Lower leg skin (tissue), 4 donors: ENCODE data around the gene GIN1. TPM values are rescaled to one million over a fixed set of nuclear protein-coding genes. Genes with fewer than 3 reads are reported as not detected.
"Not testable (repeated sequence)": the region's sequence is repeated elsewhere in the genome, so short reads cannot be mapped to it uniquely, and the experiment has no call there.

Source experiments
- DNase-seq, 2 donors: peaks; one replicate each; pipeline ENCODE4 v3.0.0-alpha.2; 2019; ENCODE audit warnings: low spot score in 2 of 2
- H3K4me3 ChIP-seq: fragments of 200-600 bp; sonication (generic); 2 replicates; pipeline ENCODE4 v1.5.1; 2017; ENCODE audit warnings: mild to moderate bottlenecking, low read depth; ENCODE audit not compliant: poor library complexity, severe bottlenecking
- CTCF ChIP-seq, 3 donors: fragments of 450-650 bp; IDR thresholded peaks; one replicate each; pipeline ENCODE4 v1.5.1; 2016; ENCODE audit warnings: antibody characterized with exemption in 3 of 3, mild to moderate bottlenecking in 3 of 3, moderate library complexity in 2 of 3
- POLR2A ChIP-seq, 2 donors: fragments of 450-650 bp; IDR thresholded peaks; one replicate each; pipeline ENCODE4 v1.6.1; 2016 to 2017; ENCODE audit warnings: antibody characterized with exemption in 2 of 2, mild to moderate bottlenecking in 1 of 2, moderate library complexity in 1 of 2
- WGBS, 2 donors: methylation state at CpG; one replicate each; pipeline ENCODE4 v1.1.5; 2018; 5-methylcytosine and 5-hydroxymethylcytosine counted together
- intact Hi-C: fragments of 100-400 bp; cut with DNase I; formaldehyde crosslinking; loops from one replicate; pipeline ENCODE4 v1.15.0; 2023; ENCODE audit warnings: low total_unique reads
- total RNA-seq, 4 donors: library from RNA; depleted of rRNA; stranded (reverse); fragments of >200 nt; gene quantifications; one replicate each; pipeline ENCODE4 v1.1.0, GENCODE V29; 2016

The GIN1 gene
- total RNA-seq, 4 donors from 2014 or later: 1.3 to 5.0 (median 4.1) TPM

GRCh38 chr5:103092676-103093075 is 27.3 kb downstream of the GIN1 start:
- TF ChIP-seq POLR2A (IDR thresholded peaks at IDR 0.05): no peak
- DNase-seq: no peak
- intact Hi-C loops: no loop called here
- no peak overlapping the region for H3K4me3 ChIP-seq
- 92% methylated on average over 3 of the region's 3 CpGs for WGBS, 2 donors

GRCh38 chr5:103090791-103091190 is 29.1 kb downstream of the GIN1 start:
- WGBS, 2 donors: 89 to 90% methylated on average over 1 of the region's 1 CpG
- no peak overlapping the region for H3K4me3 ChIP-seq
- intact Hi-C loops: no loop called here
- no peak for TF ChIP-seq POLR2A (IDR thresholded peaks at IDR 0.05)
- no peak for TF ChIP-seq CTCF (IDR thresholded peaks at IDR 0.05)
- DNase-seq: no peak

- intact Hi-C loops: no loop called here
- WGBS, 2 donors: 93 to 100% methylated on average over 1 of the region's 1 CpG
Measured at GRCh38 chr5:103089272-103089671, 30.7 kb downstream of the GIN1 start.

GRCh38 chr5:103086547-103086946 is 33.4 kb downstream of the GIN1 start:
- 72 to 87% methylated on average over 1 of the region's 1 CpG for WGBS, 2 donors
- no peak for DNase-seq
- intact Hi-C loops: no loop called here
- no peak for TF ChIP-seq POLR2A (IDR thresholded peaks at IDR 0.05)
- no peak for TF ChIP-seq CTCF (IDR thresholded peaks at IDR 0.05)
- H3K4me3 ChIP-seq: no peak overlapping the region

More at GRCh38 chr5:103089272-103089671, 30.7 kb downstream of the GIN1 start:
- H3K4me3 ChIP-seq: no peak overlapping the region
- DNase-seq: no peak
- no peak for TF ChIP-seq POLR2A (IDR thresholded peaks at IDR 0.05)
- TF ChIP-seq CTCF (IDR thresholded peaks at IDR 0.05): no peak

- 82 to 96% methylated on average over 4 of the region's 4 CpGs for WGBS, 2 donors
- TF ChIP-seq CTCF (IDR thresholded peaks at IDR 0.05): no peak
- TF ChIP-seq POLR2A (IDR thresholded peaks at IDR 0.05): no peak
- H3K4me3 ChIP-seq: no peak overlapping the region
- intact Hi-C loops: no loop called here
- DNase-seq: no peak
Measured at GRCh38 chr5:103079796-103080195, 40.1 kb downstream of the GIN1 start.

GRCh38 chr5:103075442-103075841 is 44.5 kb downstream of the GIN1 start:
- 93 to 95% methylated on average over 4 of the region's 4 CpGs for WGBS, 2 donors
- H3K4me3 ChIP-seq: no peak overlapping the region
- intact Hi-C loops: no loop called here
- TF ChIP-seq CTCF (IDR thresholded peaks at IDR 0.05): no peak
- no peak for TF ChIP-seq POLR2A (IDR thresholded peaks at IDR 0.05)
- no peak for DNase-seq

GRCh38 chr5:103073500-103073899 is 46.4 kb downstream of the GIN1 start:
- WGBS, 2 donors: 75 to 81% methylated on average over 4 of the region's 4 CpGs
- intact Hi-C loops, DNase-seq, H3K4me3 ChIP-seq: not testable (repeated sequence)
